ENCODE results near the gene MBD1. TPM values are rescaled to one million over a fixed set of nuclear protein-coding genes. Genes with fewer than 3 reads are reported as not detected.

MBD1 gene
- total and polyA plus RNA-seq, 2 donors from 2014 or later = 24.7 to 79.3 TPM

DNA sequence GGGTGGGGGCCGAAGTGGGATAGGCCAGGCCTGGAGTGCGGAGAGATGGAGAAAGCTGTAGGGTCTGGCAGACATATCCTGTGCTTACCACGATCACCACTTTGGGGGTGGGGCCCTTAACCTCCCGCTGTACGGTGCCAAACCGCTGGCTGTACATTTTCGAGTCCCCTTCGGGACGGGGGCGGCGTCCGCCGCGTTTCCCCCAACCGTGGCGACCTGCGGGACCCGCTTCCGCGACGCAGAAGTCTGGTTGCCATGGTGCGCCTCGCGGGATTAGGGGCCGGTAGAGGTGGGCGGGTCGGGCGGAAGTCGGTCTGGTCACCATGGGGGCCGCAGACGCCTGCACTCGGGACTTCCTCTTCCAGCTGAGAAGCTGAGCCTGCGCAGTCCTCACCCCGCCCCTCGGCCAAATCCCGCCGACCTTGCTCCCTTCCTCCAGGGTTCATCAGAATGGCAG lies 15.0 kb downstream of the MBD1 start, which contains the start of gene CFAP53:
TSS of gene CFAP53 (minus strand) at position 248 of the 457 bp plus-strand sequence. CDS start at position 157, 91 bp downstream.
- H3K9ac ChIP-seq (ENCODE audit: low read length in 3 of 3) = peak within 1 kb of the TSS; percentile 24 to 77 (median 72)
- intact Hi-C loops (cut with DNase I) = no loop called here
- TF ChIP-seq, protein P1, sequence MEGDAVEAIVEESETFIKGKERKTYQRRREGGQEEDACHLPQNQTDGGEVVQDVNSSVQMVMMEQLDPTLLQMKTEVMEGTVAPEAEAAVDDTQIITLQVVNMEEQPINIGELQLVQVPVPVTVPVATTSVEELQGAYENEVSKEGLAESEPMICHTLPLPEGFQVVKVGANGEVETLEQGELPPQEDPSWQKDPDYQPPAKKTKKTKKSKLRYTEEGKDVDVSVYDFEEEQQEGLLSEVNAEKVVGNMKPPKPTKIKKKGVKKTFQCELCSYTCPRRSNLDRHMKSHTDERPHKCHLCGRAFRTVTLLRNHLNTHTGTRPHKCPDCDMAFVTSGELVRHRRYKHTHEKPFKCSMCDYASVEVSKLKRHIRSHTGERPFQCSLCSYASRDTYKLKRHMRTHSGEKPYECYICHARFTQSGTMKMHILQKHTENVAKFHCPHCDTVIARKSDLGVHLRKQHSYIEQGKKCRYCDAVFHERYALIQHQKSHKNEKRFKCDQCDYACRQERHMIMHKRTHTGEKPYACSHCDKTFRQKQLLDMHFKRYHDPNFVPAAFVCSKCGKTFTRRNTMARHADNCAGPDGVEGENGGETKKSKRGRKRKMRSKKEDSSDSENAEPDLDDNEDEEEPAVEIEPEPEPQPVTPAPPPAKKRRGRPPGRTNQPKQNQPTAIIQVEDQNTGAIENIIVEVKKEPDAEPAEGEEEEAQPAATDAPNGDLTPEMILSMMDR (IDR thresholded peaks at IDR 0.05; ENCODE audit: borderline replicate concordance, extremely low read depth, insufficient read depth) = no peak
- H3K4me3 ChIP-seq (ENCODE audit: low read length in 3 of 3) = peak within 1 kb of the TSS; percentile 87 to 93 (median 92)
- H3K27ac ChIP-seq (ENCODE audit: low read depth in 2 of 2, low read length in 2 of 2) = peak within 1 kb of the TSS in 1 of 2 donors; percentile 46
- no peaks in the 10 kb centered on the region for H3K27me3 ChIP-seq (ENCODE audit: control insufficient read depth, insufficient read depth, low read length)
- no peaks in the 10 kb centered on the region for H3K9me3 ChIP-seq (ENCODE audit: control insufficient read depth in 2 of 3, insufficient read depth in 1 of 3, low read length in 3 of 3)
- DNase-seq = peak; percentile 95 to 98 (median 95)
- peaks cover 3 to 14% (median 8%) of the 10 kb centered on the region in 3 donors for H3K36me3 ChIP-seq (ENCODE audit: control insufficient read depth in 2 of 3, insufficient read depth in 3 of 3, low read length in 3 of 3)
- H3K4me1 ChIP-seq (ENCODE audit: control insufficient read depth in 2 of 3, insufficient read depth in 2 of 3, low read depth in 1 of 3, low read length in 3 of 3) = peaks cover 0 to 6% (median 0%) of the 10 kb centered on the region in 3 donors
- FAIRE-seq = peak; percentile 64

DNA sequence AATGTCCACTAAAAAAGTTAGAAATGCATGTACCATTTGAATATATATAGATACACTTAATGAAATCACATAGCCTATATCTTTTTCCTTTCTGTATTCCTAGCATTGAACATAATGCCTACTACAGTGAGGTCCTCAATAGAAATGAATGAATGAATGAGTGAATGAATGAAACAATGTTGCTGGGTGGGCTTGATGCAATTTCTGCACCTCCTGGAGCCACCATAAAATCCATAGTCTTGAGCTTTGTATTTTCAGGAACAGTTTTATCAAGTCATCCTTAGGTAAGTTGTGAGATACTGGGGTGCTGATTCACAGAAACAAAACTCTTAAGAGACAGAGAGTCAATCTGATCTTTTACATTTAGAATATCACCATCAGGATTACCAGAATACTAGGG lies 18.3 kb downstream of the MBD1 start:
- Histone ChIP-seq H3K27me3 (ENCODE audit: control insufficient read depth, insufficient read depth, low read length) (no peaks in the 10 kb centered on the region), H3K4me1 (ENCODE audit: control insufficient read depth in 2 of 3, insufficient read depth in 2 of 3, low read depth in 1 of 3, low read length in 3 of 3) (peaks cover 0 to 6% (median 0%) of the 10 kb centered on the region in 3 donors), H3K27ac (ENCODE audit: low read depth in 2 of 2, low read length in 2 of 2) (no peak overlapping the region), H3K9ac (ENCODE audit: low read length in 3 of 3) (no peak overlapping the region), H3K9me3 (ENCODE audit: control insufficient read depth in 2 of 3, insufficient read depth in 1 of 3, low read length in 3 of 3) (no peaks in the 10 kb centered on the region), H3K4me3 (ENCODE audit: low read length in 3 of 3) (no peak overlapping the region), H3K36me3 (ENCODE audit: control insufficient read depth in 2 of 3, insufficient read depth in 3 of 3, low read length in 3 of 3) (no peaks in the 10 kb centered on the region)
- DNase-seq (no peak), FAIRE-seq (no peak)
- TF ChIP-seq, protein P1 (IDR thresholded peaks at IDR 0.05; ENCODE audit: borderline replicate concordance, extremely low read depth, insufficient read depth) = no peak
- intact Hi-C loops (cut with DNase I) = no loop called here

DNA sequence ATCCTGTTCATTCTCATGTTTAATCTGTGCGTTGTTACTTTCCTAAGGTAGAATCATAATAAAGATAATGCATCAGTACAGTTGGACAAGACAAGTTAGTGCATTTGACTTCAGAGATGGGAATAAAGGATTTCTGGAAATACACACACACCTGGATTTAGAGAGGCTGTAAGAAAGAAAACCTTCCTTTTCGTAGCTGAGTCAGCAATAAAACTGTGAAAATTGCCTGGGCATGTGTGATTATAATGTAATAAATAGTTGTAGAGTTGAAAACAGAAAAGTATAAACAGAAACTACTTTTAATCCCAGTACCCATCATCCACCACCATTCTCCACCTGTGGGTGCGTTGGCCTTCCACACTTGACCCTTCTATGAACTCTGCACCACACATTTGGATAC lies 30.4 kb downstream of the MBD1 start:
- Histone ChIP-seq H3K27ac (ENCODE audit: low read depth in 2 of 2, low read length in 2 of 2) (no peak overlapping the region), H3K36me3 (ENCODE audit: control insufficient read depth in 2 of 3, insufficient read depth in 3 of 3, low read length in 3 of 3) (no peaks in the 10 kb centered on the region), H3K9ac (ENCODE audit: low read length in 3 of 3) (no peak overlapping the region), H3K4me3 (ENCODE audit: low read length in 3 of 3) (no peak overlapping the region), H3K9me3 (ENCODE audit: control insufficient read depth in 2 of 3, insufficient read depth in 1 of 3, low read length in 3 of 3) (no peaks in the 10 kb centered on the region), H3K4me1 (ENCODE audit: control insufficient read depth in 2 of 3, insufficient read depth in 2 of 3, low read depth in 1 of 3, low read length in 3 of 3) (no peaks in the 10 kb centered on the region), H3K27me3 (ENCODE audit: control insufficient read depth, insufficient read depth, low read length) (no peaks in the 10 kb centered on the region)
- no peak for DNase-seq
- TF ChIP-seq, protein P1 (IDR thresholded peaks at IDR 0.05; ENCODE audit: borderline replicate concordance, extremely low read depth, insufficient read depth) = no peak
- no peak for FAIRE-seq
- intact Hi-C loops (cut with DNase I) = no loop called here

GRCh38 chr18:50249576-50249975 lies 31.7 kb downstream of the MBD1 start:
- Histone ChIP-seq H3K4me1 (ENCODE audit: control insufficient read depth in 2 of 3, insufficient read depth in 2 of 3, low read depth in 1 of 3, low read length in 3 of 3) (no peaks in the 10 kb centered on the region), H3K9me3 (ENCODE audit: control insufficient read depth in 2 of 3, insufficient read depth in 1 of 3, low read length in 3 of 3) (no peaks in the 10 kb centered on the region), H3K36me3 (ENCODE audit: control insufficient read depth in 2 of 3, insufficient read depth in 3 of 3, low read length in 3 of 3) (no peaks in the 10 kb centered on the region), H3K27ac (ENCODE audit: low read depth in 2 of 2, low read length in 2 of 2) (no peak overlapping the region), H3K27me3 (ENCODE audit: control insufficient read depth, insufficient read depth, low read length) (no peaks in the 10 kb centered on the region), H3K9ac (ENCODE audit: low read length in 3 of 3) (no peak overlapping the region), H3K4me3 (ENCODE audit: low read length in 3 of 3) (no peak overlapping the region)
- FAIRE-seq (no peak), DNase-seq (no peak)
- intact Hi-C loops (cut with DNase I) = no loop called here
- TF ChIP-seq, protein P1 (IDR thresholded peaks at IDR 0.05; ENCODE audit: borderline replicate concordance, extremely low read depth, insufficient read depth) = no peak
